ENCODE results near the gene MRPL27.

- TF ChIP-seq RAD21 (conservative IDR thresholded peaks at IDR 0.05) (no peak), CTCF (IDR thresholded peaks at IDR 0.05; ENCODE audit: poor library complexity, severe bottlenecking) (no peak), MXI1 (conservative IDR thresholded peaks at IDR 0.05; ENCODE audit: poor library complexity, severe bottlenecking) (no peak), REST (IDR thresholded peaks at IDR 0.05; ENCODE audit: borderline replicate concordance) (no peak), EP300 (conservative IDR thresholded peaks at IDR 0.05; ENCODE audit: poor library complexity, severe bottlenecking) (no peak), POLR2AphosphoS5 (IDR thresholded peaks at IDR 0.05) (no peak), EZH2 (IDR thresholded peaks at IDR 0.05; ENCODE audit: borderline replicate concordance, insufficient read depth, low read length, poor library complexity, severe bottlenecking) (no peak)
These were observed 16.6 kb downstream of the MRPL27 start for GRCh38 chr17:50356418-50356817.
